PC-9 (cell line): Measurements from ENCODE around the gene NCAN.

Experiments
- EZH2 ChIP-seq: fragments of 200-600 bp; sonication (generic); IDR thresholded peaks from 2 replicates; pipeline ENCODE4 v1.8.0; 2017; ENCODE audit warnings: antibody characterized with exemption, low read depth
- TF ChIP-seq, protein P1 (sequence below): fragments of 200-600 bp; sonication (generic); conservative IDR thresholded peaks from 2 replicates; pipeline ENCODE4 v1.6.1; 2017; ENCODE audit warnings: mixed run types, antibody characterized with exemption, mild to moderate bottlenecking, moderate library complexity

DNA sequence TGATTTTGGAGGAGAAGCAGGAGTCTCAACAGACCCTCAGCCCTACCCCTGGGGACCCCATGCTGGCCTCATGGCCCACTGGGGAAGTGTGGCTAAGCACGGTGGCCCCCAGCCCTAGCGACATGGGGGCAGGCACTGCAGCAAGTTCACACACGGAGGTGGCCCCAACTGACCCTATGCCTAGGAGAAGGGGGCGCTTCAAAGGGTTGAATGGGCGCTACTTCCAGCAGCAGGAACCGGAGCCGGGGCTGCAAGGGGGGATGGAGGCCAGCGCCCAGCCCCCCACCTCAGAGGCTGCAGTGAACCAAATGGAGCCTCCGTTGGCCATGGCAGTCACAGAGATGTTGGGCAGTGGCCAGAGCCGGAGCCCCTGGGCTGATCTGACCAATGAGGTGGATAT, 14.9 kb downstream of the NCAN start:
- TF ChIP-seq, protein P1, sequence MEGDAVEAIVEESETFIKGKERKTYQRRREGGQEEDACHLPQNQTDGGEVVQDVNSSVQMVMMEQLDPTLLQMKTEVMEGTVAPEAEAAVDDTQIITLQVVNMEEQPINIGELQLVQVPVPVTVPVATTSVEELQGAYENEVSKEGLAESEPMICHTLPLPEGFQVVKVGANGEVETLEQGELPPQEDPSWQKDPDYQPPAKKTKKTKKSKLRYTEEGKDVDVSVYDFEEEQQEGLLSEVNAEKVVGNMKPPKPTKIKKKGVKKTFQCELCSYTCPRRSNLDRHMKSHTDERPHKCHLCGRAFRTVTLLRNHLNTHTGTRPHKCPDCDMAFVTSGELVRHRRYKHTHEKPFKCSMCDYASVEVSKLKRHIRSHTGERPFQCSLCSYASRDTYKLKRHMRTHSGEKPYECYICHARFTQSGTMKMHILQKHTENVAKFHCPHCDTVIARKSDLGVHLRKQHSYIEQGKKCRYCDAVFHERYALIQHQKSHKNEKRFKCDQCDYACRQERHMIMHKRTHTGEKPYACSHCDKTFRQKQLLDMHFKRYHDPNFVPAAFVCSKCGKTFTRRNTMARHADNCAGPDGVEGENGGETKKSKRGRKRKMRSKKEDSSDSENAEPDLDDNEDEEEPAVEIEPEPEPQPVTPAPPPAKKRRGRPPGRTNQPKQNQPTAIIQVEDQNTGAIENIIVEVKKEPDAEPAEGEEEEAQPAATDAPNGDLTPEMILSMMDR, result no peak
- no peak for TF ChIP-seq EZH2
